GM19397 (cell line): Measurements from ENCODE around the gene NET1.
"Not testable (repeated sequence)": the region's sequence is repeated elsewhere in the genome, so short reads cannot be mapped to it uniquely, and the experiment has no call there.

Source experiments
- ATAC-seq: cut with Tn5 transposase; IDR thresholded peaks from one replicate; pipeline ENCODE4 v1.9.1; 2021; ENCODE audit warnings: mild to moderate bottlenecking, moderate library complexity; ENCODE audit not compliant: unreplicated experiment

Gene NET1

GRCh38 chr10:5461914-5462840 lies 49.8 kb downstream of the NET1 start:
- ATAC-seq = no peak

- ATAC-seq = no peak
Observed at GRCh38 chr10:5462841-5463293, 50.5 kb downstream of the NET1 start.

- no peak for ATAC-seq
Observed at GRCh38 chr10:5464546-5464945, 52.2 kb downstream of the NET1 start.

GRCh38 chr10:5465976-5466450 lies 53.7 kb downstream of the NET1 start:
- ATAC-seq = no peak

- ATAC-seq = no peak
Observed at GRCh38 chr10:5466451-5467206, 54.3 kb downstream of the NET1 start.

- no peak for ATAC-seq
Observed at GRCh38 chr10:5467207-5467535, 54.8 kb downstream of the NET1 start.

- no peak for ATAC-seq
Observed at GRCh38 chr10:5467634-5468255, 55.4 kb downstream of the NET1 start.

GRCh38 chr10:5468262-5469106 lies 56.1 kb downstream of the NET1 start:
- no peak for ATAC-seq

- no peak for ATAC-seq
Observed at GRCh38 chr10:5469353-5470061, 57.1 kb downstream of the NET1 start.

GRCh38 chr10:5470062-5470751 lies 57.9 kb downstream of the NET1 start:
- no peak for ATAC-seq

GRCh38 chr10:5474642-5475041 lies 62.3 kb downstream of the NET1 start:
- not testable (repeated sequence) for ATAC-seq

GRCh38 chr10:5475088-5475487 lies 62.7 kb downstream of the NET1 start:
- ATAC-seq = not testable (repeated sequence)

GRCh38 chr10:5475974-5476807 lies 63.8 kb downstream of the NET1 start:
- not testable (repeated sequence) for ATAC-seq

- no peak for ATAC-seq
Observed at GRCh38 chr10:5476918-5477525, 64.7 kb downstream of the NET1 start.

- ATAC-seq = no peak
Observed at GRCh38 chr10:5477948-5478693, 65.8 kb downstream of the NET1 start.

- ATAC-seq = no peak
Observed at GRCh38 chr10:5478694-5479305, 66.4 kb downstream of the NET1 start.
